D721Med (cell line): ENCODE measurements around the gene FAM111A.

Experiments
- DNase-seq: peaks from one replicate; pipeline ENCODE4 v3.0.0; 2011; ENCODE audit warnings: low spot score; ENCODE audit not compliant: insufficient read length
- FAIRE-seq: peaks from 2 replicates; lab custom pipeline; 2011; peaks lifted over from hg19 to GRCh38; lab: Jason Lieb, UNC
- TF ChIP-seq, protein P1 (sequence below): IDR thresholded peaks from 2 replicates; pipeline ENCODE4 v1.5.1; 2012; ENCODE audit warnings: mild to moderate bottlenecking, control low read depth; ENCODE audit not compliant: insufficient read depth; ENCODE audit errors: missing control alignments

The FAM111A gene

DNA sequence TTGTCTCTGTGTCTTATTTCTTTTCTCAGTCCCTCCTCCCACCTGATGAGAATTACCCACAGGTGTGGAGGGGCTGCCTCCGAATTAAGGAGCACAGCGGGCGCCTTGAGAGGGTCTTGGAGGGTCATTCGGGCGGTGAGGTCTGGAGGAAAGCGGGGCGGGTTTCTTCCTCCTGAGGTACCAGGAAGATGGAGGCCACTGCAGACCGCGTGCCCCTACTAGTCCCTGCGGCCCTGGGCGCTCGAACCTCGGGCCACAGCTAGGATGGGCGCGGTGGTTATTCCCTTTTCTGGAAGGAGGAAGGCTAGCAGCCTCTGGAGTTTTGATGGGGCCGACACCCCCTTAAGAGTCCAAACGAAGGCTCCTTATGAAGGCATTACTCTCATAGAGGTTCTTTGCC is 5.5 kb upstream of the FAM111A start:
- TF ChIP-seq, protein P1, sequence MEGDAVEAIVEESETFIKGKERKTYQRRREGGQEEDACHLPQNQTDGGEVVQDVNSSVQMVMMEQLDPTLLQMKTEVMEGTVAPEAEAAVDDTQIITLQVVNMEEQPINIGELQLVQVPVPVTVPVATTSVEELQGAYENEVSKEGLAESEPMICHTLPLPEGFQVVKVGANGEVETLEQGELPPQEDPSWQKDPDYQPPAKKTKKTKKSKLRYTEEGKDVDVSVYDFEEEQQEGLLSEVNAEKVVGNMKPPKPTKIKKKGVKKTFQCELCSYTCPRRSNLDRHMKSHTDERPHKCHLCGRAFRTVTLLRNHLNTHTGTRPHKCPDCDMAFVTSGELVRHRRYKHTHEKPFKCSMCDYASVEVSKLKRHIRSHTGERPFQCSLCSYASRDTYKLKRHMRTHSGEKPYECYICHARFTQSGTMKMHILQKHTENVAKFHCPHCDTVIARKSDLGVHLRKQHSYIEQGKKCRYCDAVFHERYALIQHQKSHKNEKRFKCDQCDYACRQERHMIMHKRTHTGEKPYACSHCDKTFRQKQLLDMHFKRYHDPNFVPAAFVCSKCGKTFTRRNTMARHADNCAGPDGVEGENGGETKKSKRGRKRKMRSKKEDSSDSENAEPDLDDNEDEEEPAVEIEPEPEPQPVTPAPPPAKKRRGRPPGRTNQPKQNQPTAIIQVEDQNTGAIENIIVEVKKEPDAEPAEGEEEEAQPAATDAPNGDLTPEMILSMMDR, result no peak
- FAIRE-seq (no peak), DNase-seq (no peak)

DNA sequence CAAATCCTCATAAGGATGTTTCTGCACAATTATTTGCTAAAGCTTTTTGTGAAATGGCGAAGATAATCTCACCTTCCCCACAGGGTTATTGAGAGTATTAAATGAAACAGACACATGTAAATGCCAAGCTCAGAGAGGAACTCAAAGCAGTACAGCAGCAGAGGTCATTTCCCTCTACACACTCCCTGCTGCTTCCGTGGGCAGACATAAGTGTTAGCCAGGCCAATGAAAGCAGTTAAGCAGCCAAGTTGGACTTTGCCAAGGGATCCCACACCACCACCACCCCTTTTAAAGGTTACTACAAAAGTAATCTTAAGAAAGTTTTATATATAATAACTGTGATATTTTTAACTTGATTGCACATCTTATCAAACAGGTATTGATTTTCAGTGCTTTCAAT is 4.0 kb upstream of the FAM111A start:
- TF ChIP-seq, protein P1, result no peak
- DNase-seq, result no peak
- FAIRE-seq, result no peak

DNA sequence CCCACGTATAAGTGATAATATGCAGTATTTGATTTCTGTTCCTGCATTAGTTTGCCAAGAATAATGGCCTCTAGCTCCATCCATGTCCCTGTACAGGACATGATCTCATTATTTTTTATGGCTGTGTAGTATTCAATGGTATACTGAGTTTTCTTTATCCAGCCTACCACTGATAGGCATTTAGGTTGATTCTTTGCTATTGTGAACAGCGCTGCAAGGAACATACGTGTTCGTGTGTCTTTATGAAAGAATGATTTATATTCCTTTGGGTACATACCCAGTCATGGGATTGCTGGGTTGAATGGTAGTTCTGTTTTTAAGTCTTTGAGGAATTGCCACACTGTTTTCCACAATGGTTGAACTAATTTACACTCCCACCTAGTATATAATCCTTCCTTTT is 1.5 kb upstream of the FAM111A start:
- TF ChIP-seq, protein P1, result no peak
- DNase-seq (no peak), FAIRE-seq (no peak)

DNA sequence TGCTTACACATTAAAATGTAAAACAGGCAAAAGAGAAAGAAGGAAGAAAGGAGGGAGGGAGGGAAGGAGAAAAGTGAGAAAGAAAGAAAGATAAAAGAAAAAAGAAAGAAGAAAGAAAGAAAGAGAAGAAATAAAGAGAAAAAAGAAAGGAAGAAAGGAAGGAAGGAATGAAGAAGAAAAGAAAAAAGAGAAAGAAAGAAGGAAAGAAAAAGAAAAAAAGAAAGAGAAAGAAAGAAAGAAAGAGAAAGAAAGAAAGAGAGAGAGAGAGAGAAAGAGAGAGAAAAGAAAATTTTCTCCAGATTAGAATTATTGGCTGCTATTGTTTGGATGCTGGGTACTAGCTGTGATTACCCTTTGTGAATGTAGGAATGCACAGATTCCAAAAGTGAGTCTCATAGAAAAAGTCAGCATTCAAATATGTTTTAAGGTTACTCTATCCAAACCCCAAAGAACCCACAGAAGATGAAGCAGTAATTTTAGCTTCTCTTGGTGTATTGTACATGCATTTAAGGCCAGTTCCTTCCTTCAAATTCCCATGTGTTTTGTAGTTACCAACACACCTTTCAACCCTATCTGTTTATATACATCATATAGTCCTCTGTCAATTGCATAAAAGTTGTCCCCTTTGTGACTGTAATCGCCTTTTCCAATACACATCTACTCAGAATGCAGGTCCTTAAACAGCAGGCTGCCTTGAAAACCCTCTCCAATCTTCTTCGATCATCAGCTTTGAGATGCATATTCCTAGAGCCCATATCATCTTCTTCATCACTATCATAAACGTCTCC is 789 bp upstream of the FAM111A start:
- TF ChIP-seq, protein P1, result no peak
- DNase-seq (no peak), FAIRE-seq (no peak)

DNA sequence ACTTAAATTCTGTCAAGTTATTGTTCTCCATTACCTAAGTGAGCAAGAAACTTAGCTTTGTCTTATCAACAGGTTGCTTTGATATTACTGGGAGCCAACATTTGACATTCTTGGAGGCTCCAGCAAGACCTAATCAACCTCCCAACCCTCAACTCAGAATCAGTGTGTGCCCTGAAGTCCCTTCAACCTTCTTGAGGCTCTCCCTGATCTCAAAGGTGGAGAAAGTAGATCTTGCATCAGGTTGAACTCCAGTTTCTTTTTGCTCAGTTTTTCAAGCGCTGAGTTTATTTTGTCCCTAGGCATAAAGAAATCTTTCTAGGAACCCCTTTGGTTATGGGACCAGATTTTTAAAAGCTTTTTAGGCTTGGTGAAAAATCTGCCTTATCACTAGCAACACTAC is 1.4 kb downstream of the FAM111A start:
- no peak for DNase-seq
- no peak for FAIRE-seq
- TF ChIP-seq, protein P1, result no peak

DNA sequence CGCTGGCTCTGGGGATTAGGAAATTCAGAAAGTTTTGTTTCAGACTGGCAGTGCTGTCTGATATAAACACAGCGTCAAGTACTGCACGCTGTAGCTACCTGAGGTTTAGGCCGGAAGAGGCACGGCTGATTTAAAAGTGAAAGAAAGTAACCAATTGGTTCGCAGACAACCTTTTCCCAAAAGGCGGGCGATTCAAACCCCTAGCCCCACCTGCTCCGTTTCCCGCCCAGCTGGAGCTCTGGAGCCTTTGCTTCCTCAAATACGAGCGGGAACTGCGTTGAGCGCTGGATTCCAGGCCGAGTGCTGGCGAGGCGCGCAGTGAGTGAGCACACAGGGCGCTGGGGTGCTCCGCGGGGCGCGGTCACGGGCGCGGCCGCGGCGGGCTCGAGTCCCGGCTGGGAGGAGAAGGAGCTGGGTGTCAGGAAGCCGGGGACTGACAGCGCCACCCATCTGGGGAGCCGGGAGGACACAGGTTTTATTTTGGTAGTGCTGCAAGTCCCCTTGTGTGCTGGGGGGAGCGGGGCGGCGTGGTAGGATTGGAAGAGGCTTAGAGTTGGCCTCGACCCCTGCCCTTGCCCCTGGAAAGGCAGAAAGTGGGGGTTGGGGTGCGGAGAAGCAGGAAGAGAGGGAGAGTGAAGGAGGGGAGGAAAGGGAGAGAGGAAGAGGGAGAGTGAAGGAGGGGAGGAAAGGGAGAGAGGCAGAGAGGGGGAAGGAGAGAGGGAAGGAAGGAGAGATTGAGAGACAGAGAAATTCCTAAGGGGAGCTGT is 2.1 kb downstream of the FAM111A start:
- FAIRE-seq (no peak), DNase-seq (no peak)
- TF ChIP-seq, protein P1, result no peak

DNA sequence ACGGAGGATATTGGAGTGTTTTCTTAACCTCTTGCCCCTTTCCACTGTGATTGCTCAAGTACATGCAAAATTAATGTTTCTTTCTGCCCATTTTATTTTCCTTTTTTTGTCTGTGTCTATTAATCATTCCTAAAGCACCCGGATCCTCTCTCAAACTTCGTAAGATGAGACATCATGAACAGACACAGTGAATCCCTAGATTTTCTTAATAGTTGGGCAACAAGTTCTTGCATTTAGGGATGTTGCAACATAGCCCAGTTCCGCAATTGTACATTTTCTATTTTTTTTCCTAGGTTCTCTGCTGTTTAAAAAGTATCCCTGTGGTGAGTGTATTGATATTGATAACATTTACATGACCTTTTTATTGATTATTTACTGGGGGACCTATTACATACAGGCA is 2.9 kb downstream of the FAM111A start:
- FAIRE-seq (no peak), DNase-seq (no peak)
- TF ChIP-seq, protein P1, result no peak
